Measurements from ENCODE around the gene ZNF511.

DNA sequence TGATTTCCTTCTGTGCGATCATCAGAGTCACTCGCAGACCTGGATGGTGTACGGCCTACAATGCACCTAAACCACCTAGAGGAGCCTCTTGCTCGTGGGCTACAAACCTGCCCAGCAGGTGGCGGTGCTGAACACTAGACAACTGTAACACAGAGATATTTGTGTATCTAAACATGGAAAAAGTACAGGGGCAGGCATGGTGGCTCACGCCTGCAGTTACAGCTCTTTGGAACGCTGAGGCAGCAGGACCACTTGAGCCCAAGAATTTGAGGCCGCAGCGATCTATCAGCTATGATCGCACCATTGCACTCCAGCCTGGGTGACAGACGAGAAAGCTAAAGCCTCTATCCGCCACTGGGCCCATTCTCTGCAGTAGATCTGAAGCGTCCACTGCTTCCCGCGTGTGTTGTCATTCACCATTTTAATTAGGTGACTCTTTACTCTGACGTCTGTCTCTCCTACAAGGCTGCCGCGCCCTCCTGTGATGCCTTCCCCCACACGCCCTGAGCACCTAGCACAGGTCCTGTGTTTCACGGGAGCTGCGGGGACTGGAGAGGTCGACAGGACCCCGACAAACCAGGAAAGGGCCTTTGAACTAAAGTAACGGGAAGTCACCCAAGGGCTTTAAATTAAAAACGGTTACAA, 816 bp upstream of the ZNF511 start:
- TF ChIP-seq TAF1 (IDR thresholded peaks at IDR 0.05; ENCODE audit: low read depth) (no peak), EP300 (IDR thresholded peaks at IDR 0.05; ENCODE audit: borderline replicate concordance) (no peak), CEBPB (IDR thresholded peaks at IDR 0.05) (no peak), CREB1 (IDR thresholded peaks at IDR 0.05; ENCODE audit: low read depth) (no peak)
- TF ChIP-seq, protein P1, sequence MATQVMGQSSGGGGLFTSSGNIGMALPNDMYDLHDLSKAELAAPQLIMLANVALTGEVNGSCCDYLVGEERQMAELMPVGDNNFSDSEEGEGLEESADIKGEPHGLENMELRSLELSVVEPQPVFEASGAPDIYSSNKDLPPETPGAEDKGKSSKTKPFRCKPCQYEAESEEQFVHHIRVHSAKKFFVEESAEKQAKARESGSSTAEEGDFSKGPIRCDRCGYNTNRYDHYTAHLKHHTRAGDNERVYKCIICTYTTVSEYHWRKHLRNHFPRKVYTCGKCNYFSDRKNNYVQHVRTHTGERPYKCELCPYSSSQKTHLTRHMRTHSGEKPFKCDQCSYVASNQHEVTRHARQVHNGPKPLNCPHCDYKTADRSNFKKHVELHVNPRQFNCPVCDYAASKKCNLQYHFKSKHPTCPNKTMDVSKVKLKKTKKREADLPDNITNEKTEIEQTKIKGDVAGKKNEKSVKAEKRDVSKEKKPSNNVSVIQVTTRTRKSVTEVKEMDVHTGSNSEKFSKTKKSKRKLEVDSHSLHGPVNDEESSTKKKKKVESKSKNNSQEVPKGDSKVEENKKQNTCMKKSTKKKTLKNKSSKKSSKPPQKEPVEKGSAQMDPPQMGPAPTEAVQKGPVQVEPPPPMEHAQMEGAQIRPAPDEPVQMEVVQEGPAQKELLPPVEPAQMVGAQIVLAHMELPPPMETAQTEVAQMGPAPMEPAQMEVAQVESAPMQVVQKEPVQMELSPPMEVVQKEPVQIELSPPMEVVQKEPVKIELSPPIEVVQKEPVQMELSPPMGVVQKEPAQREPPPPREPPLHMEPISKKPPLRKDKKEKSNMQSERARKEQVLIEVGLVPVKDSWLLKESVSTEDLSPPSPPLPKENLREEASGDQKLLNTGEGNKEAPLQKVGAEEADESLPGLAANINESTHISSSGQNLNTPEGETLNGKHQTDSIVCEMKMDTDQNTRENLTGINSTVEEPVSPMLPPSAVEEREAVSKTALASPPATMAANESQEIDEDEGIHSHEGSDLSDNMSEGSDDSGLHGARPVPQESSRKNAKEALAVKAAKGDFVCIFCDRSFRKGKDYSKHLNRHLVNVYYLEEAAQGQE (IDR thresholded peaks at IDR 0.05; ENCODE audit: low read depth): no peak
